Measurements from ENCODE around the gene PRR18.

Gene PRR18

GRCh38 chr6:166342349-166343149 is 34.4 kb upstream of the PRR18 start, which contains the start of gene SFT2D1:
TSS of gene SFT2D1 (minus strand) at chr6:166342545. CDS start at chr6:166342481, 64 bp downstream.
- TF ChIP-seq CTCF (IDR thresholded peaks at IDR 0.05; ENCODE audit: insufficient read depth, low read depth, low read length, missing control alignments) = no peak
- peak within 1 kb of the TSS; percentile 99 for H3K4me3 ChIP-seq (ENCODE audit: low read depth, low read length)
- peak; percentile 95 for DNase-seq (ENCODE audit: low read depth)

- peak overlapping the region; percentile 99 for H3K4me3 ChIP-seq (ENCODE audit: low read depth, low read length)
- no peak for TF ChIP-seq CTCF (IDR thresholded peaks at IDR 0.05; ENCODE audit: insufficient read depth, low read depth, low read length, missing control alignments)
- no peak for DNase-seq (ENCODE audit: low read depth)
Measured at GRCh38 chr6:166341977-166342348, 33.8 kb upstream of the PRR18 start.

- peak overlapping the region; percentile 99 for H3K4me3 ChIP-seq (ENCODE audit: low read depth, low read length)
- no peak for TF ChIP-seq CTCF (IDR thresholded peaks at IDR 0.05; ENCODE audit: insufficient read depth, low read depth, low read length, missing control alignments)
- peak; percentile 50 for DNase-seq (ENCODE audit: low read depth)
Measured at GRCh38 chr6:166341464-166341863, 33.3 kb upstream of the PRR18 start.

- DNase-seq (ENCODE audit: low read depth) = no peak
- no peak for TF ChIP-seq CTCF (IDR thresholded peaks at IDR 0.05; ENCODE audit: insufficient read depth, low read depth, low read length, missing control alignments)
- H3K4me3 ChIP-seq (ENCODE audit: low read depth, low read length) = peak overlapping the region; percentile 2; the same call in 1 of the 2 replicates
Measured at GRCh38 chr6:166338854-166339253, 30.7 kb upstream of the PRR18 start.

GRCh38 chr6:166336847-166337246 is 28.7 kb upstream of the PRR18 start:
- H3K4me3 ChIP-seq (ENCODE audit: low read depth, low read length) = no peak overlapping the region
- TF ChIP-seq CTCF (IDR thresholded peaks at IDR 0.05; ENCODE audit: insufficient read depth, low read depth, low read length, missing control alignments) = no peak
- no peak for DNase-seq (ENCODE audit: low read depth)

- DNase-seq (ENCODE audit: low read depth) = peak; percentile 84
- H3K4me3 ChIP-seq (ENCODE audit: low read depth, low read length) = peak overlapping the region; percentile 7
- no peak for TF ChIP-seq CTCF (IDR thresholded peaks at IDR 0.05; ENCODE audit: insufficient read depth, low read depth, low read length, missing control alignments)
Measured at GRCh38 chr6:166335378-166336302, 27.4 kb upstream of the PRR18 start.
